HCT116 (cell line): ENCODE data around the gene INPP1. TPM values are rescaled to one million over a fixed set of nuclear protein-coding genes. Genes with fewer than 3 reads are reported as not detected.

Experiments
- ATAC-seq: fragments of 200-7000 bp; cut with Tn5 transposase; 2 replicates; pipeline ENCODE4 v1.9.1; 2020; ENCODE audit warnings: mild to moderate bottlenecking, moderate library complexity
- BruUV-seq: library from RNA; stranded (reverse); fragments of 400-500 nt; replicated peaks from 2 replicates; lab custom pipeline; 2021; lab: Mats Ljungman, UMichigan
- CTCF ChIA-PET: fragments of 300-600 bp; sonication (Branson Sonifier 250); formaldehyde crosslinking; loops from one replicate; lab custom pipeline; 2021; ENCODE audit warnings: antibody characterized with exemption; lab: Charles Lee
- POLR2A ChIA-PET: fragments of 300-600, 350-600 bp; sonication (Branson Sonifier 250); formaldehyde crosslinking; loops from one replicate; lab custom pipeline; 2021; ENCODE audit warnings: antibody characterized with exemption; lab: Charles Lee
- RAD21 ChIA-PET, 2 experiments: fragments of 300-600 bp; sonication (Branson Sonifier 250); formaldehyde crosslinking; loops; one replicate each; lab custom pipeline; 2023; ENCODE audit warnings: low total read pairs in 2 of 2; ENCODE audit not compliant: uncharacterized antibody in 2 of 2, unreplicated experiment in 2 of 2, low non-redundant PET in 1 of 2; lab: Charles Lee
- DNase-seq: peaks from one replicate; pipeline ENCODE4 v3.0.0-alpha.2; 2010; ENCODE audit warnings: low read depth, low spot score
- H2AFZ ChIP-seq: fragments of 200-600 bp; shearing (Covaris generic), sonication (generic); 2 replicates; pipeline ENCODE4 v1.6.1; 2017; ENCODE audit warnings: low read depth, mixed run types, mixed read lengths, antibody characterized with exemption, low read length; ENCODE audit not compliant: poor library complexity, severe bottlenecking
- H3K27ac ChIP-seq: 2 replicates; pipeline ENCODE4 v1.5.1; 2012; ENCODE audit warnings: low read depth, low read length
- H3K27me3 ChIP-seq: fragments of 200-600 bp; sonication (generic); 2 replicates; pipeline ENCODE4 v1.6.1; 2016; ENCODE audit warnings: mixed run types, low read length, mixed read lengths; ENCODE audit not compliant: insufficient read depth
- H3K36me3 ChIP-seq, 2 experiments: fragments of 200-500 bp in 1 of 2; fragments of 200-600 bp in 1 of 2; sonication (Bioruptor generic) in 1 of 2; sonication (generic) in 1 of 2; 2 replicates each; pipeline versions ENCODE4 v1.5.1 to v1.6.1; 2014 to 2016; ENCODE audit warnings: low read length in 2 of 2, inconsistent platforms in 1 of 2, mixed read lengths in 1 of 2, mixed run types in 1 of 2; ENCODE audit not compliant: insufficient read depth in 2 of 2, control insufficient read depth in 1 of 2
- H3K4me1 ChIP-seq, 2 experiments: fragments of 200-600 bp in 1 of 2; sonication (generic) in 1 of 2; 2 replicates each; pipeline versions ENCODE4 v1.5.1 to v1.6.1; 2012 to 2017; ENCODE audit warnings: low read length in 2 of 2, inconsistent platforms in 1 of 2, mild to moderate bottlenecking in 1 of 2, mixed read lengths in 1 of 2, mixed run types in 1 of 2, moderate library complexity in 1 of 2; ENCODE audit not compliant: insufficient read depth in 2 of 2, control insufficient read depth in 1 of 2
- H3K4me2 ChIP-seq: fragments of 200-600 bp; sonication (generic); 2 replicates; pipeline ENCODE4 v1.6.1; 2017; ENCODE audit warnings: mixed run types, low read length, mixed read lengths
- H3K4me3 ChIP-seq, 2 experiments: fragments of 200-600 bp in 1 of 2; sonication (generic) in 1 of 2; replicated peaks in 1 of 2; 2 replicates each; pipeline ENCODE4 v1.5.1; 2011 to 2016; ENCODE audit warnings: low read length in 2 of 2, control low read depth in 1 of 2, low read depth in 1 of 2, mild to moderate bottlenecking in 1 of 2, mixed read lengths in 1 of 2, mixed run types in 1 of 2
- H3K79me2 ChIP-seq: fragments of 200-600 bp; sonication (generic); 2 replicates; pipeline ENCODE4 v1.6.1; 2017; ENCODE audit warnings: mild to moderate bottlenecking, mixed run types, low read length, moderate library complexity, mixed read lengths; ENCODE audit not compliant: insufficient read depth
- H3K9ac ChIP-seq: fragments of 200-600 bp; sonication (generic); 2 replicates; pipeline ENCODE4 v1.6.1; 2016; ENCODE audit warnings: low read length, mixed read lengths
- H3K9me2 ChIP-seq: fragments of 200-600 bp; sonication (generic), shearing (Covaris generic); 2 replicates; pipeline ENCODE4 v1.6.1; 2017; ENCODE audit warnings: mixed run types, mild to moderate bottlenecking, moderate library complexity; ENCODE audit not compliant: insufficient read depth
- H3K9me3 ChIP-seq, 2 experiments: fragments of 200-500 bp in 1 of 2; fragments of 200-600 bp in 1 of 2; sonication (Bioruptor generic) in 1 of 2; sonication (generic) in 1 of 2; 2 replicates each; pipeline ENCODE4 v1.6.1; 2014 to 2017; ENCODE audit warnings: low read length in 2 of 2, mixed read lengths in 2 of 2, inconsistent platforms in 1 of 2, low read depth in 1 of 2, mild to moderate bottlenecking in 1 of 2, mixed run types in 1 of 2, moderate library complexity in 1 of 2; ENCODE audit not compliant: control insufficient read depth in 1 of 2, insufficient read depth in 1 of 2
- H4K20me1 ChIP-seq: fragments of 200-600 bp; sonication (generic), shearing (Covaris generic); 2 replicates; pipeline ENCODE4 v1.6.1; 2017; ENCODE audit warnings: mixed run types, mild to moderate bottlenecking, moderate library complexity; ENCODE audit not compliant: insufficient read depth
- CBX3 ChIP-seq: IDR thresholded peaks from 2 replicates; pipeline ENCODE4 v1.6.1; 2012; ENCODE audit warnings: low read depth
- EZH2 ChIP-seq: fragments of 200-600 bp; sonication (generic); IDR thresholded peaks from 2 replicates; pipeline ENCODE4 v1.6.1; 2017; ENCODE audit warnings: antibody characterized with exemption, mixed run types
- FOSL1 ChIP-seq: IDR thresholded peaks from 2 replicates; pipeline ENCODE4 v1.6.1; 2012; ENCODE audit warnings: low read depth
- JUND ChIP-seq: IDR thresholded peaks from 2 replicates; pipeline ENCODE4 v1.6.1; 2012
- RAD21 ChIP-seq: IDR thresholded peaks from 2 replicates; pipeline ENCODE4 v1.6.1; 2012; ENCODE audit warnings: low read depth, mild to moderate bottlenecking
- SP1 ChIP-seq: IDR thresholded peaks from 2 replicates; pipeline ENCODE4 v1.6.1; 2012; ENCODE audit warnings: low read depth
- SRF ChIP-seq: IDR thresholded peaks from 2 replicates; pipeline ENCODE4 v1.6.1; 2012; ENCODE audit warnings: low read depth
- YY1 ChIP-seq: IDR thresholded peaks from 2 replicates; pipeline ENCODE4 v1.6.1; 2011; ENCODE audit warnings: low read length, low read depth, moderate library complexity, mild to moderate bottlenecking; ENCODE audit not compliant: insufficient replicate concordance; ENCODE audit errors: extremely low read depth
- ZNF274 ChIP-seq: fragments of 200-500 bp; sonication (Bioruptor generic); IDR thresholded peaks from 2 replicates; pipeline ENCODE4 v1.6.1; 2014; ENCODE audit warnings: mild to moderate bottlenecking, low read depth, low read length, inconsistent platforms
- intact Hi-C: fragments of 100-400 bp; cut with micrococcal nuclease; formaldehyde crosslinking; loops from 2 replicates; pipeline ENCODE4 v1.10.0; 2022
- total RNA-seq: library from RNA; stranded (reverse); gene quantifications from one replicate; pipeline ENCODE4 v1.2.1, GENCODE V29; 2021; ENCODE audit not compliant: unreplicated experiment
- TF ChIP-seq, protein P1 (sequence below): IDR thresholded peaks from 2 replicates; pipeline ENCODE4 v1.6.1; 2012
- TF ChIP-seq, protein P2 (sequence below), 3 experiments: fragments of 200-600 bp in 1 of 3; sonication (generic) in 1 of 3; IDR thresholded peaks in 2 of 3; conservative IDR thresholded peaks in 1 of 3; 2 replicates each; pipeline ENCODE4 v1.5.1; 2012 to 2017; ENCODE audit warnings: low read depth in 2 of 3, low read length in 2 of 3, antibody characterized with exemption in 1 of 3, borderline replicate concordance in 1 of 3, control low read depth in 1 of 3, mild to moderate bottlenecking in 1 of 3, mixed read lengths in 1 of 3, mixed run types in 1 of 3, moderate library complexity in 1 of 3; ENCODE audit not compliant: insufficient read depth in 1 of 3

The INPP1 gene
- total RNA-seq, 1 experiment from 2014 or later = 19.6 TPM

DNA sequence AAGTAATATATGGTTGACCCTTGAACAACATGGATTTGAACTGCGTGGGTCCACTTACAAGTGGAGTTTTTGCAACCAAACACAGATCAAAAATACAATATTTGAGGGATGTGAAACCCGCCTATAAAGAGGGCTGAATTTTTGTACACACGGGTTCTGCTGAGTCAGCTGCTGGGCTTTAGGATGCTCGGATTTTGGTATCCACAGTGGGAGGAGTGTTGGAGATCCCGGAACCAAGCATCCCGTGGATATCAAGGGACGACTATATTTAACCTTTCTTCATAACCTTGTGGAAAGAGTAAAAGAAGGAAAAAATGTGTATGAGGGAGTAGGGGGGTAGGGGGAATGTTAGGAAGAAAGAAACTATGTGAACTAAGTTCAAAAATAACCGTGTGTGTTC is 10.0 kb upstream of the INPP1 start:
- Histone ChIP-seq H3K9me3 (0 out of 4 replicates have a peak, but pooled peaks cover 0 to 3% of the 10 kb centered on the region in 2 experiments), H3K4me1 (peaks cover 14 to 16% of the 10 kb centered on the region in 2 experiments), H2AFZ (peak overlapping the region; percentile 27), H3K79me2 (no peaks in the 10 kb centered on the region), H3K36me3 (no peaks in the 10 kb centered on the region), H3K9ac (no peak overlapping the region), H3K4me2 (no peak overlapping the region), H3K27me3 (no peaks in the 10 kb centered on the region)
- CTCF ChIA-PET = no interaction called here
- BruUV-seq = no TSS peak
- no peak for DNase-seq
- RAD21 ChIA-PET = no interaction called here
- TF ChIP-seq, protein P1, sequence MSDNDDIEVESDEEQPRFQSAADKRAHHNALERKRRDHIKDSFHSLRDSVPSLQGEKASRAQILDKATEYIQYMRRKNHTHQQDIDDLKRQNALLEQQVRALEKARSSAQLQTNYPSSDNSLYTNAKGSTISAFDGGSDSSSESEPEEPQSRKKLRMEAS = no peak
- no peak for TF ChIP-seq JUND
- TF ChIP-seq, protein P2, sequence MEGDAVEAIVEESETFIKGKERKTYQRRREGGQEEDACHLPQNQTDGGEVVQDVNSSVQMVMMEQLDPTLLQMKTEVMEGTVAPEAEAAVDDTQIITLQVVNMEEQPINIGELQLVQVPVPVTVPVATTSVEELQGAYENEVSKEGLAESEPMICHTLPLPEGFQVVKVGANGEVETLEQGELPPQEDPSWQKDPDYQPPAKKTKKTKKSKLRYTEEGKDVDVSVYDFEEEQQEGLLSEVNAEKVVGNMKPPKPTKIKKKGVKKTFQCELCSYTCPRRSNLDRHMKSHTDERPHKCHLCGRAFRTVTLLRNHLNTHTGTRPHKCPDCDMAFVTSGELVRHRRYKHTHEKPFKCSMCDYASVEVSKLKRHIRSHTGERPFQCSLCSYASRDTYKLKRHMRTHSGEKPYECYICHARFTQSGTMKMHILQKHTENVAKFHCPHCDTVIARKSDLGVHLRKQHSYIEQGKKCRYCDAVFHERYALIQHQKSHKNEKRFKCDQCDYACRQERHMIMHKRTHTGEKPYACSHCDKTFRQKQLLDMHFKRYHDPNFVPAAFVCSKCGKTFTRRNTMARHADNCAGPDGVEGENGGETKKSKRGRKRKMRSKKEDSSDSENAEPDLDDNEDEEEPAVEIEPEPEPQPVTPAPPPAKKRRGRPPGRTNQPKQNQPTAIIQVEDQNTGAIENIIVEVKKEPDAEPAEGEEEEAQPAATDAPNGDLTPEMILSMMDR (IDR thresholded peaks at IDR 0.05 in 2 of 3, conservative IDR thresholded peaks at IDR 0.05 in 1 of 3; ENCODE audit: borderline replicate concordance in 1 of 3, insufficient read depth in 1 of 3, low read depth in 2 of 3, low read length in 2 of 3) = no peak
- TF ChIP-seq FOSL1 = no peak
- TF ChIP-seq SP1 = no peak
- no peak for TF ChIP-seq ZNF274
- no peak for TF ChIP-seq CBX3
- TF ChIP-seq YY1 = no peak
- no peak for TF ChIP-seq SRF
- no peak for TF ChIP-seq EZH2
- no peak for TF ChIP-seq RAD21
- TF ChIP-seq, all 23 proteins: peak for 0
- no peak for ATAC-seq
- Histone ChIP-seq H3K27ac (no peak overlapping the region), H4K20me1 (no peaks in the 10 kb centered on the region), H3K4me3 (no peak overlapping the region), H3K9me2 (no peaks in the 10 kb centered on the region)
- POLR2A ChIA-PET = no interaction called here
- intact Hi-C loops = no loop called here
